GM18873 (cell line): ENCODE data around the gene MRPS18B.

Experiments used
- ATAC-seq: cut with Tn5 transposase; IDR thresholded peaks from one replicate; pipeline ENCODE4 v1.9.1; 2021; ENCODE audit warnings: mild to moderate bottlenecking, moderate library complexity, moderate number of reproducible peaks; ENCODE audit not compliant: unreplicated experiment, low FRiP score

MRPS18B gene

DNA sequence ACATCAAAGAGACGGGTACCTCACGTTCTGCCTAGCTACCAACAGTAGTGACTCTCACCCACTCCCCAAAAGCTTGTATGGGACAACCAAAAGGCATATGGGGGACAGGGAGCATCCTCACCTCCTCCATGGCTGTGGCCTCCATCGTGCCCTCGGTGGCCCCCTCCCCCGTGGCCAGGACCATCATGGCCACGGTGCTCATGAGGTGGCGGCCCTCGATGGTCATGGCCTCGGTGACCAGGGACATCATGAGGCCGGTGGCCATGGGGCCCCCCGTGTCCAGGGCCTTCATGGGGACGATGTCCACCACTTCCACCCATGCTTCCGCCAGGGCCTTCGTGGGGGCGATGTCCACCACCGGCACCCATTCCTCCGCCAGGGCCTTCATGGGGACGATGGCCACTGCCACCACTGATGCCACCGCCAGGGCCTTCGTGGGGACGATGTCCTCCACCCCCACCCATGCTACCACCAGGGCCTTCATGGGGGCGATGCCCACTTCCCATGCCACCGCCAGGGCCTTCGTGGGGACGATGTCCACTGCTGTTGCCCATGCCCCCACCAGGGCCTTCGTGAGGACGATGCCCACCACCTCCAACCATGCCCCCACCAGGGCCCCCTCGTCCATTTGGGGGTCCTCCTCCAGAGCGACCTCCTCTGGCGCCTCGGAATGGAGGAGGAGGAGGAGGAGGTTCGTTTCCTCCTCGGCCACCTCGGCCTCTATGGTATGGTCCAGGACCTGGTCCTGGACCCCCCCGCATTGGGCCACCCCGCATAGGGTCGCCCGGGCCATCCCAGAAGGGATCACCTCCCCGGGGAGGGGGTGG is 15.6 kb upstream of the MRPS18B start:
- ATAC-seq = no peak

DNA sequence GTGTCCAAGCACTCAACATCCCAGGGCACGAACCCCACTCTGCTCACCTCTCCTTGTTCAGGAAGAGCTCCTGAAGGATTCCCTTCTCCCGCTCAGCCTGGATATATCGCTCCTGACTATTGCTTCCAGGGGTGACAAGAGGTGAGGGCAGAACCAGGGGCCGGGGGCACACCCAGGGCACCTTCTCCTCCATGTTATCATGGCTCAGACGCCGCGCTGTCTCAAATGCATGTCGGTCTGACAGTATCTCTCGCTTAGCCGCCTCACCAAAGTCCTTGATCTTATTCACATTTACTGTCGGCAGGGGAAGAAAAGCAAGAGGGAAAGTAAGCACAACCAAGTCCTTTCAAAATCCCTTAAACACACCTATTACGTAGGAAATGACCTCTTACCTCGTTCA is 13.7 kb upstream of the MRPS18B start:
- ATAC-seq = no peak

DNA sequence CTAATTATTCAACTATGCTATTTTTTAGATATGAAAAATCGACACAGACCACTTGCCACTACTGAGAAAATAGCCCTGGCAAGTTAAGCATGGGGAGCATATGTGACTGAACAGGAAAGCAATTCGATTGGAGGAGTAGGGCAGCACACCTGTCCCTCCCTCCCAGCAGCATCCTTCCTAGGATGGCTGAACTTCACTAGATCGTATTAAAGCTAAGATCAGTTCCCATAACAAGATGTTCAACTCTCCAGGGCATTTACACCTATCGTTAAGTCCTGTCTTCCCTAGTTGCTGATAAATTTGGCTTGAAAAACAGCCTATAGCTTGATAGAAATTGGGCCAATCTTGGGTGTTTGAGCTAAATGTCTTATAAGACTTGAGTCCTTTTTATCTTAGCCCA is 7.6 kb upstream of the MRPS18B start:
- ATAC-seq = no peak

DNA sequence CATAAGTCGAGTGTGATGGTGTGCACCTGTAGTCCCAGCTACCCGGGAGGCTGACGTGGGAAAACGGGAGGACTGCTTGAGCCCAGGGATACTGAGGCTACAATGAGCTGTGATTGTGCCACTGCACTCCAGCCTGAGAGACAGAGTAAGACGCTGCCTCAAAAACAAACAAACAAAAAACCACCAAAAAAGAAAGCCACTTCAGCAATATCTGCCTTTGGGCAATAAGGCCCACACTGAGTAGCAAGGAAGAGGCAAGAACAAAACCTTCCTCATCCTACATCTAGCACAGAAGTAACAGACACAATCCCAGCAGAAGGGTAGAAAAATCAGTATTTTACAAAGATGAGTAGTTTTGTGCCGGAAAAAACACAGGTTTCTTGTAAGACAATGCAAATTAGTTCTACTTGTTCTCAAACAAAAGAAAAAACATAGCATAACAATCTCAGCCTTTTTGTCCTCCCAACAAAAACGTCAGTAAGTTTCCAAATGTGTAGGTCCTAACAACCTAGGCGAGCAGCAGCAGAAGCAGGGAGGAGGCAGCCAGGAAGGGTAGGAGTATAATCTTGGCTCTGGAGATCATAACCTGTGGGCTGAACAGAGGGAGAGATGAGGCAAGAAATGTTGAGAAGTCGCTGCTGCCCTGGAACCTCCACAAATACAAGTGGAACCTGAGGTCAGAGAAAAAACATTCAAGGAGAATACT is 6.3 kb upstream of the MRPS18B start:
- no peak for ATAC-seq

DNA sequence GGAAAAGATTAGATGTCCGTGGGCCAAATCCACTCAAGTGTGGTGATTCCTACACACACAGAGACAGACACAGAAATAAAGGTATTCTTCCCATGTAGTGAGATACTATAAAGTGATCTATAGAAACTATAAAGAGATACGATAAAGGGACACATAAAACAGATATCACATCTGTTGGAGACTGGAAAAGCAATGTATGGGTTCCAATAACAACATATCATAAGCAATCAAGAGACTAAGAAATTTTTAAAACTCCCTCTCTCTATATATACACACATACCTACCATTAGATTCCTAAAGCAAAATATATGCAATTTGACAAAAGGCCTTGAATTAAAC is 5.8 kb upstream of the MRPS18B start:
- ATAC-seq = no peak

DNA sequence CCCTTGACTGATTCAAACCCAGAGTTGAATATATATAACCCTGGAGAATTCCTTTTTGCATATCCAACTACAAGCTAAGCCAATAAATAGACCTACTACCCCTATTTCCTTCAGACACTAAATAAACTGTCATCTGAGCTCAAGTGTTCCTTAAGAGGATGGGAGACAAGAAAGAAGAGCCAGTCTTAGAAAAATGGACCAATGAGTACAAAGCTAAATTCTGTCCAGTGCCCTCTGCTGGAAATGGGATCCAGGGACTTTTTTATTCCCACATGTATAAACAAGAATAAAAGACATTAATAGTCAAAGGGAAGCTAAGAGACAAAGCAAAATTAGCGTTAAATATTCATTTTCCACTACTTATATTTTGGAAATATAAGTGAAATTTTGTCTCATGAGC is 5.4 kb upstream of the MRPS18B start:
- no peak for ATAC-seq

DNA sequence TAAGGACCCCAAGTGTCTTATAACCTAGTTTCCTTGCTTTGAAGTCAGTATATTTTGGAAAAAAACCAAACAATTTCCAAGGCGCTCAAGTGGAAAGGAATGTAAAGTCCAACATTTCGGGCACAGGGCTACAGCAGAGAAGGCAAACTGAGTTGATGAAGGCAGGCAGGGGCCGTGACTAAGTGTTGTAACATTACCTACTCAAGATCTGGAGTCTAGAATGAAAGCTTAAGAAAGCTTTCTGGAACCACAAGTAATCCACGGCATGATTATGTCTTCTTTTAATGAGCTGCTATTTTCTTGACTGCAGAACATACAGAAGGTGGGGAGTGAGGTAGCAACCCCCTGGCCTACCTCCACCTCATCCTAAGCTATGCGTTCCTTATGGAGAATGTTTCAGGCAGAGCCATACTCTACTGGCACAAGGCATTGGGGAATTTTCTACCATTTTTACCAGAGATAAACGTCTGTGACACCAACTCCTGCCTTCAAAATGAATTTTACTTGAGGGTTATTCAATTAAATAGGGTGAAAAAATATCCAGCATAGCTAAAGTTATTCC is 4.9 kb upstream of the MRPS18B start:
- ATAC-seq = no peak

DNA sequence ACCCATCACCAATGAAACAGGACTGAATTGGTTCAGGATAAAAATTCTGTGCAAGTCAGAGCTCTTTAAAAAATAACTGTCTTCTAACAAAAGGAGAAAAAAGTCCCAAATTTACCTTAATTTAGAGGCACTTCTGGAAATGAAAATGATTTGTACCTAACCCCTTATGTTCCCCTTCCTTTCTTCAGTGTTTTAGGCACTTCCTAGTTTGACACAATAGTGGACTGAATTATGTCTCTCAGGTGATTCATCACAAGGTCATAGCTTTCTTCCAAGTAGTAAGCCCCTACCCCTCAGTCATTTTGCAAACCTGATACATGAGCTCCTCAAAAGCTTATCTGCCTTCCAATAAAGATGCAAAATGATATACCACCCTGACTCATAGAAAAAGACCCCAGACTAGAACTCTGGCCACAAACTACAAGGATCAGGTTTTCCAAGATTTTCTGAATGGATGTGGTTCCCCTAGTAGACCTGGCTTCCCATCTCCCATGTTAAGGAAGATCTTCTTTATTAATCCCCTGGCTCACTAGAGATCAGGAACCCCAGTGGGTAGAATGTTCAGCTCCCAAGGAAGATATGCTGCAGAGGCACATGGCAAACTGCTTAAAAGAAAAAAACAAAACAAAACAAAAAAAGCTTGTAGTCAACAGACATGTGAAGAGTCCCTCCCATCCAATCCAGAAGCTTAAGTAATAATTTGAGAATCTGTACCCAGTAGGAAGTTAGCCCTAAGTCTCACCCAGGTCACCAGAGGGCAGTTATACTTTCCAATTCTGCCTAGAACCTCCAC is 4.2 kb upstream of the MRPS18B start:
- ATAC-seq = no peak

DNA sequence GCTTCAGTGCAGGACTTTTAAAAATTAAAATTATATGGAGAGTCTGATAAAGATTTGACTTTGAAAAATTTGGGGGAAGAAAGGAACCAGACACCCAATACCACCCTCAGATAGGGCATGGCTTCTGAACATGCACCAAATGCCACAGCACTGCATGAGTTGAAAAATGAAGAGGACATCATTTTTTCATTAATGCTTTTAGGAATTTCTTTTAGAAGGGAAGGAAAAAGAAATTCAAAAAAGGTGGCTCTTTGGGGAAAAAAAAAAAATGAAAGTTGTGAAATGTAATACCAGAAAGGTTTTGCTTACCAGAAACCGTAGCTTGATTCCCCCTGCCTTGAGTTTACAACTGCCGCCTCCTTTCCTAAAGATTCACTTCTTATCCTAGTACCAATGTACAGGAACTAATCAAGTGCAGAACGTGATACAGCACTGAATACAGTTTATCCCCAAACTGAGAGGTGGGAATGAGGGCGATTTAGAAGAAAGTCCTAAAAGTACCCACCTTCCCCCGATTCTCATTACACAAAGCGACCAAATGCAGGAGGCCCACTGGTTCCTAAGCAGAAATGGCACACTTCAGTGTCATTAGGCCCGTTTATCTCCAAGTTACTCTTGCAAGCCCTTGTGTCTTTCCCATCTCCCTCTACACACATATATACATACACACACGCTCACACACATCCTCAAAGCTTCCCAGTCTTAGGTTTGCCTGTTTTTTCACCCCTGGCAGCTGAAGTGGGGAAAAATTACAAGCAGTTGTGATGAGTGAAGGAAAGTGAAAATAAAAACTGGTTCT is 3.4 kb upstream of the MRPS18B start:
- no peak for ATAC-seq

DNA sequence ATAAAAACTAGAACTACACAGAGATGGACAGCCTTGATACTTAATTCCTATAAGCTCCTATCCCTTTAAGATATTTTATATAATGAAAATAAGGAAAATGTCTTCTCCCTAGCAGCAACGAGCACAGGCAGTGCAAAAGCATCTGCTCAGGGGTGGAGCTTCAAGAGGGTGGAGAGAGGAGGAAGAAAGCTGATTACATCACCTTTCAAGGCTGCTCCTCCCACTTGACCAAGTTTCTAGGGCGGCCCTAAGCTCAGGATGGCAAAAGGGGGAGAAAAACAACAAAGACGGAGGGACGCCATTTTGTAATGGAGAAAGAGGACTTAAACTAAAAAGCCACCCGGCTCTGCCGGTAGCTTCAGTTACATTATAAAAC is 2.8 kb upstream of the MRPS18B start:
- peak; percentile 26 for ATAC-seq

DNA sequence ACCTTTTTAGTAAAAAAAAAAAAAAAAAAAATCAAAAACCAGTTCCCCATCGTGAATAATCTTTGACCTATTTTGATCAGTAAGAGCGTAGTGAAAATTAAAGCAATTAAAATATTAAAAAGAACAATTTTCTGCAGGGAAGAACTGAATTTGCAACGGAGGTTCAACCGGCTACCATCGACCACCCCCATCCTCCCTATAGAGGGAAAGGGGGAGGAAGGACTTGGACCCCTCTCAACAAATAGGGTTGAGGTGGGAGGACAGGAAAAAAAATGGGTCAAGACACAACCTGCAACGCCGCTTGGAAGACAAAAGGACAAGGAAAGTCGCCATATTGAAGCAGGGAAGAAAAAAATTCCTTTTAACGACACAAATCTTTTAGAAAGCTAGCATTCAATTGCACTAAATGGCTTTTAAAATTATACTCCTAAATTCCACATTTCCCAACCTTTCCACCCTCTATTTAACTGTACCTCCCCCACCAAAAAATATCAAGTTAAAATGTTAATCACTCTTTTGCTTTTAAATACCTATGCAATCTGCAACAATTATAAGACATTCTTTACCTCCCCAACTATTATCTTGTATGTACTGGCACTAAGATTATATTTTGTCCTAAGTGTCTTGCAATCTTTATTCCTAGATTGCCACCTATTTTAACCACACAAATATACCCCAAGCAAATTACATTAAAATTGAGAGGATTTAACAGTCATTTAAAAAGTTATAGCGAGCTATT is 2.3 kb upstream of the MRPS18B start:
- no peak for ATAC-seq

DNA sequence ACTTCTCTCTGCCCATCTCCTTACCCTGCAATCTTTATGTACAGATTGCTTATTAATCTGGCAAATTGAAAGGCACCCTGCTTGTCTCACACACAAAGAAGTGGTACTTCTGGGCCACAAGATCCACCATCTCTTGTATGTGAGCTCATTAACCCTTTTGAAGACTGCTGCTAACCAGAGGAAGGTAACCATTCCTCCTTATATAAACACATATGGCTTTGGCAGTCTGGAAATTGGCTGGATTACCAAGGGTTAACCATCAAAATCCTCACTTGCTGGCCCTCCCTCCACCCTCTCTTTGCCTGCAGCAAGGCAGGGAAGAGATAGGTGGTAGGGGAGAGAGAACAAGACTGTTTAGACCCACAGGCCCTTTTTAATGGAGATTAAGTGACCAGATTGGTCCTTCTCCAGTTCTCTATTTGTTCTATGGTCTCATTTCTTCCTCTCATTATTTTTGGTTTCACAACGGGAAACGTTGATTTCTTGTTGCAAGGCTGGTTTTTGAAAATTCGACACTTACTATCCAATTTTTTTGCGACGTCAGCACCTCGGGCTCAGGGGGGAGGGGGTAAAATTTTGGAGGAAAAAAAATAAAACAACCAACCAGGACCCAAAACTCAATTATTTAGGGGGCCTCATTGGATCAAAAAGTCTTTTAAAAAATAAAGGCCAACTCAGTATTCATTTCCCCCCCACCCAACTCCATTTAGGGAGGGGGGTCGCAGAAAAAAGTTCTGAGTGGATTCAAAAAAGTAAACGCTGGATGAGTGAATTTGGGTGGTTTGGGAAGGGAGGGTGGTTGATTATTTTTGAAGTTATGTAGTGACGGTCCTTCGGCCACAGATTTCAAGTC is 1.5 kb upstream of the MRPS18B start:
- ATAC-seq = no peak

DNA sequence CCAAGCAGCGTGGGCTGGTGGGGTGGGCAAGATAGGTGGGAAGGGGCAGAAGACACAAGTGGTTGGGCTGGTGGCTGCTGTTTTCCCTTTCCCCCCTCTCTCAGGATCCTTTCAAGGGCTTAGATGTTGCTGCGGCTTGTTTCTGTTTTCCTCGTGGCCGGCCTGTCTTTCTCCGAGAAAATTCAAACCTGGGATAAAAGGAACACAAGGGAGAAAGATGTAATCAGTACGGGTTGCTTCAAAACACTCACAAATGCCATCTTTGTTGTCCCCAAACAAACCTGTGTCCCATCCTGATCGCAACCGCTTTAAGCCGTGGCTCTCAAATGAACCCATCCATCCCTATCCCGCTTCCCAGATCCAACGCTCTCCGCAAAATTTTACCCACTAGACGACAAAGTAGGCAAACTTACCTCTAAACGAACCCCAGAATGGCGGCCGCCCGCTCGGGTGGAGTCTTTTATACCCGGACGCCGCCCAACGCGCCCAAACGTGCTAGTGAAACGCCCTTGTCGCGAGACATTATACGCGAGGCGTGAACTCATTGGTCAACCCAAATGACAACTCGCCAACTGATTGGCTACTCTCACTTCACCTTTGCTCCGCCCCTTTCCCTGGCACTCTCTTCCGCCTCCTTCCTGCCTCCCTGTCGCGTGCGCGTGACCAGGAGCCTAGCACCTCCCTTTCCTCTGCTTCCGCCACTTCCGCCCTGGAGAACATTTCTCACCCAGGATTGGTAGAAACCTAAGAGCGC is 652 bp upstream of the MRPS18B start, which contains the start of gene PPP1R10:
PPP1R10 (minus strand) TSS at position 433 of the 754 bp plus-strand sequence. CDS start 7,299 bp downstream, outside the sequence.
- peak; percentile 78 for ATAC-seq

DNA sequence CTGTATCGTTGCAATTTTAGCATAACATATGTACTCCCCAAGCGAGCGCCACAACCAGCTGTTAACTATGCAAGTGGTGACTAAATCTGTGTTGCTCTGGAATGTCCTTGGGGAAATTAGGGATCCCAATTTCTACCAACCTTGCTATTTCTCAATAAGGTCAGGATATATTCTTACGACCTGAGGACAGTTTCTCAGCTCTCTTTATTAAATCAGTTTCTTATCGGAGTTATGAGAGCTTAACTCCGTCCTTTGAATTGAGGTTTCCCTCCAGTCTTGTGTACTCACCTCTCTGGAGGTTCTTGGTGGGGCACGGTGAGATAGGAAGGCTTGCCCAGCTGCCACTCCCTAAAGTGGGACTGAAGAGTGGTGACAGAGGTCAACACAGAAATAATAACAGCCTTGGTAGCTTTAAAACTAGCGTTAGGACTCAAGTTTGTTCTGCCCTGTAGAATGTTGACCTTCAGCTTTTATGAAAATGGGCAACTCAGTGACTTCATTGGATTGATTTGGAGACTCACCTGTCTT is 694 bp downstream of the MRPS18B start:
- no peak for ATAC-seq

DNA sequence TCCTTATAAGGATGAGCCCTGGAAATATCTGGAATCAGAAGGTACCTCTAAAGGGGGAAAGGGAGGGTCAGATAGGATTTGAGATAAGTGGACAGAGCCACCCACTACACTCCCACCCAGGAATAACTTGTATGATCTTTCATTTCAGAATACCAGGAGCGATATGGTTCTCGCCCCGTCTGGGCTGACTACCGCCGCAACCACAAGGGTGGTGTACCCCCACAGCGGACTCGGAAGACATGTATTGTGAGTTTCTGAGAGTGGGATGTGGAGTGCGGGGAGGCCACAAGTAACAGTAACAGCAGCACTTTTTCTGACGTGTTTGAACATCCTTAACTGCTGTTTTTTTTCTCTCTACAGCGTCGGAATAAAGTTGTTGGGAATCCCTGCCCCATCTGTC is 1.9 kb downstream of the MRPS18B start:
- no peak for ATAC-seq

DNA sequence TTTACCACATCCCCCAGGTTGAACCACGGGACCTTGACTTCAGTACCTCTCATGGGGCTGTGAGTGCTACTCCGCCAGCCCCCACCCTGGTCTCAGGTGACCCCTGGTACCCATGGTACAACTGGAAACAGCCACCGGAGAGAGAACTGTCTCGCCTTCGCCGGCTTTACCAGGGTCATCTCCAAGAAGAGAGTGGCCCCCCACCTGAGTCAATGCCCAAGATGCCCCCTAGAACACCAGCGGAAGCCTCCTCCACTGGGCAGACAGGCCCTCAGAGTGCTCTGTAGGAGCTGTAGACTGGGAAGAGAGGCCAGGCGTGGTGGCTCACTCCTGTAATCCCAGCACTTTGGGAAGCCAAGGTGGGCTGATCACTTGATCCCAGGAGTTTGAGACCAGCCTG is 7.9 kb downstream of the MRPS18B start:
- no peak for ATAC-seq

DNA sequence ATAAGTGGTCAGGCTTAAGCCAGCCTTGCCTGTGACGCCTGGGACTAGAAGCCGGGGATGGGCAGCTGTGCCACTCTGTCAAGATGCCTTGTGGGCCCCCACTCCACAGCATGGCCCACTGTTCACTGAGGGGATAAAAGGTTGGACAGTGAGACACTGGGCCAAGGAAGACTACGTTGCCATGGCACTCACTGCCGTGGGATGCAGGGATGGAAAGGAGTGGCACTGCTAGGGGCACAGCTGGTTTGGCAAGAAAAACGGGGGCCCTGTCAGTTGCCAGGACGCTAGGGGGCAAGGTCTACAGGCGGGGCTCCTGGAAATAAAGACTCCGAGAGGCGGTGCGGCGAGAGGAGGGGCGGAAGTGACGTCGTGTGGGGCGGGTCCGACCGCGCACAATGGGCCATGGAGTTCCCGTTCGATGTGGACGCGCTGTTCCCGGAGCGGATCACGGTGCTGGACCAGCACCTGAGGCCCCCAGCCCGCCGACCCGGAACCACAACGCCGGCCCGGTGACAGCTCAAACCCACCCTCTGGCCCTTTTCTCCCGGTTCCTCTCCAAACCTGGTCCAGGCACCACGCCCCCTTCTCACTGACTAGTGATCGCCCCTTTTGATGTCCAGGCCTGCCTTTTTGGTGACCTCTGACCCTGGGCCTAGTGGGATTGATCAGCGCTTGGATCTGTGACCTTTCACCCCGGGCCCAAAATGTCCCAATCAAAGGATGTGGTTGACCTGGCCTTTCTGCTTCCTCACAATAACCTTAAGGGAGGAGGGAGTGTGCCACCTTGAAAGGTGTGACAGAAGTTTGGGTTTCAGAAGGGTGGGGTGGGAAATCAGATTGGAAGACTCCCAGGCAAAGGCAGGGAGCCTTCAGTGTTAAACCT is 9.1 kb downstream of the MRPS18B start, which contains the start of gene ATAT1:
ATAT1 (plus strand) TSS at position 391 of the 883 bp plus-strand sequence.
- ATAC-seq = no peak
